Activated naive CD4-positive, alpha-beta T cell treated with anti-CD3 and anti-CD28 coated beads, Interleukin-2, amount 10 ng/mL, durations not matched to agents 7 days and 5 days (primary cell): Measurements from ENCODE around the gene FIS1.
"Not testable (repeated sequence)": the region's sequence is repeated elsewhere in the genome, so short reads cannot be mapped to it uniquely, and the experiment has no call there.

Experiments used
- CTCF ChIA-PET: fragments of 350-600 bp; sonication (Branson Sonifier 250); formaldehyde crosslinking; loops from one replicate; lab custom pipeline; 2021; ENCODE audit warnings: antibody characterized with exemption; lab: Charles Lee
- DNase-seq: peaks from one replicate; pipeline ENCODE4 v3.0.0-alpha.2; 2020
- H3K27ac Mint-ChIP-seq: one replicate; pipeline ENCODE4 v1.8.0; 2021; ENCODE audit warnings: mild to moderate bottlenecking, moderate library complexity, mixed read lengths
- H3K27me3 Mint-ChIP-seq: one replicate; pipeline ENCODE4 v1.8.0; 2021; ENCODE audit warnings: mild to moderate bottlenecking, mixed read lengths
- H3K36me3 Mint-ChIP-seq: one replicate; pipeline ENCODE4 v1.8.0; 2021; ENCODE audit warnings: mixed read lengths
- H3K4me1 Mint-ChIP-seq: one replicate; pipeline ENCODE4 v1.8.0; 2021; ENCODE audit warnings: mixed read lengths
- H3K4me3 Mint-ChIP-seq: one replicate; pipeline ENCODE4 v1.8.0; 2021; ENCODE audit warnings: mild to moderate bottlenecking, moderate library complexity, mixed read lengths
- H3K9me3 Mint-ChIP-seq: one replicate; pipeline ENCODE4 v1.8.0; 2021; ENCODE audit warnings: mixed read lengths

FIS1 gene

DNA sequence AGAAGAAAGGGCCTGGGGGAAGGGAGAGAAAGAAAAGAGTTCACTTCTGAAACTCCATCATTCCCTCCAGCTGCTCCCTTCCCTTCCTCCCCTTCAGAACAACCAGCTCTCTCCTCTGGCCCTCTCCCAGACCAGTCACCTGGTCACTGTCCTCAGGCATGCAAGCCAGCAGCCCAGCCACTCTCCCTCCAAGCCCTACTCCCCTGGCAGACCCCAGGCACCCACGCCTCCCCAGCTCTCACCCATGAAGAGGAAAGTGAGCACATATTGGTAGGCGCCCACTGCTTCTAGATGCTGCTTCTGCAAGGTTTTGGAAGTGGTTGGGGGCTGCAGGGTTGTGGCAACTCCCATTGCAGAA is 44.4 kb downstream of the FIS1 start:
- CTCF ChIA-PET: interaction anchor here (1.1 to 1.5 kb wide), 2 partner anchors 8 to 9 kb away, joined by 4 to 5 read pairs; no protein-coding TSS in a partner anchor
- no peak overlapping the region for H3K4me3 Mint-ChIP-seq
- peaks cover 75% of the 10 kb centered on the region for H3K27me3 Mint-ChIP-seq
- H3K4me1 Mint-ChIP-seq: peaks cover 25% of the 10 kb centered on the region
- no peak overlapping the region for H3K27ac Mint-ChIP-seq
- no peaks in the 10 kb centered on the region for H3K36me3 Mint-ChIP-seq
- no peak for DNase-seq
- H3K9me3 Mint-ChIP-seq: no peaks in the 10 kb centered on the region

- Mint-ChIP-seq H3K27me3 (peaks cover 79% of the 10 kb centered on the region), H3K4me1 (peaks cover 25% of the 10 kb centered on the region)
- not testable (repeated sequence) for H3K27ac Mint-ChIP-seq
These were observed 45.4 kb downstream of the FIS1 start for GRCh38 chr7:101199522-101199921.

DNA sequence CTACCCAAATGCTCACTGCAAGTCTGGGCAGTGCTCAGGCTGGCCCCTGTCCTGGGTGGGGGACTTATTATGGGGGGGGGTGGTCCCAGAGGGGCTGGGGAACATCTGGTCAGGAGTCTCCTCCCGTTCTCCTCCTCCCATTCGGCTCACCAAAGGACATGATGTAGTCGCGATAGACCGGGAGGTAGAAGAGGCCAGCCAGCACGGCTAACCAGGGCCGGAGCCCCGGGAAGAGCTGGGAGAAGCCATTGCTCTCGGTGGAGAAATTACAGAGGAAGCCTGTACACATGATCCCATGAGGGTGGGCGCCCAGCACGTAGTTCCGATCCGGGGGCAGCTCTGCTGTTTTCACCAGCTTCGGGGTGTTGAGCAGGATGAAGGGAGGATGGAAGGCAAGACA is 46.4 kb downstream of the FIS1 start:
- no peaks in the 10 kb centered on the region for H3K9me3 Mint-ChIP-seq
- H3K27ac Mint-ChIP-seq: no peak overlapping the region
- H3K36me3 Mint-ChIP-seq: no peaks in the 10 kb centered on the region
- peaks cover 17% of the 10 kb centered on the region for H3K4me1 Mint-ChIP-seq
- no peak for DNase-seq
- no peak overlapping the region for H3K4me3 Mint-ChIP-seq
- CTCF ChIA-PET: interaction anchor here (1.8 kb wide), 1 partner anchor 84 kb away, joined by 5 read pairs; no protein-coding TSS in a partner anchor
- H3K27me3 Mint-ChIP-seq: peaks cover 75% of the 10 kb centered on the region

More at GRCh38 chr7:101199522-101199921, 45.4 kb downstream of the FIS1 start:
- not testable (repeated sequence) for H3K36me3 Mint-ChIP-seq, H3K4me3 Mint-ChIP-seq, H3K9me3 Mint-ChIP-seq, DNase-seq
- CTCF ChIA-PET: interaction anchor here (1.5 to 1.8 kb wide), 2 partner anchors 8 to 83 kb away, joined by 4 to 5 read pairs; no protein-coding TSS in a partner anchor

- peaks cover 70% of the 10 kb centered on the region for H3K27me3 Mint-ChIP-seq
- no peak for DNase-seq
- H3K4me1 Mint-ChIP-seq: peaks cover 16% of the 10 kb centered on the region
- no peak overlapping the region for H3K27ac Mint-ChIP-seq
- H3K4me3 Mint-ChIP-seq: no peak overlapping the region
- CTCF ChIA-PET: no interaction called here
- no peaks in the 10 kb centered on the region for H3K36me3 Mint-ChIP-seq
- no peaks in the 10 kb centered on the region for H3K9me3 Mint-ChIP-seq
These were observed 46.9 kb downstream of the FIS1 start for GRCh38 chr7:101197991-101198390.

DNA sequence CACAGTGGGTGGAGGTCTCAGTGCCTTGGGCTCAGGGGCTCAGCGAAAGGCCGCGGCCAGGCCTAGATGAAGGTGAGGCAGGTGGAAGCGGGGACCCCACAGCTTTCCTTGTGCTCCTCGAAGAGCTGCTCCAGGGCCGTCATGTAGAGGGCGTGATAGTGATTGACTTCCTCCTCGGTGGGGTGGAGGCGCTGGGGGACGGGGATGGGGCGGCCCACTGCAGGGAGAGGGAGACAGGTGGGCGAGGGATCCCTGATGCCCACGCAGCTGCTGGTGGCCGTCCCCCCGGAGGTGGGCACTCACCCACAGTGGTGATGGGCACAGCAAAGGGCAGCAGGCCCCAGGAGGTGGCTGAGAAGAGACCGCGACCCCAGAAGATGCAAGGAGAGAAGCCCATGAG is 49.0 kb downstream of the FIS1 start:
- H3K36me3 Mint-ChIP-seq: no peaks in the 10 kb centered on the region
- peaks cover 8% of the 10 kb centered on the region for H3K4me1 Mint-ChIP-seq
- CTCF ChIA-PET: interaction anchor here (3.5 to 8.8 kb wide), 3 partner anchors 55 to 95 kb away, joined by 11 to 150 read pairs (median 34); no protein-coding TSS in a partner anchor
- H3K27me3 Mint-ChIP-seq: peaks cover 63% of the 10 kb centered on the region
- no peak overlapping the region for H3K27ac Mint-ChIP-seq
- no peak overlapping the region for H3K4me3 Mint-ChIP-seq
- no peaks in the 10 kb centered on the region for H3K9me3 Mint-ChIP-seq
- DNase-seq: no peak
